SK-N-SH (cell line): ENCODE measurements around the gene CHAF1A. TPM values are rescaled to one million over a fixed set of nuclear protein-coding genes. Genes with fewer than 3 reads are reported as not detected.

ENCODE experiments used
- CTCF ChIA-PET: fragments of 300-600, 350-600 bp; formaldehyde crosslinking; extraction: SDS; loops from one replicate; lab custom pipeline; 2021; lab: Yijun Ruan, JAX
- POLR2A ChIA-PET: fragments of 350-600 bp; sonication (Branson Sonifier 250); formaldehyde crosslinking; extraction: SDS; loops from one replicate; lab custom pipeline; 2020; ENCODE audit warnings: antibody characterized with exemption, inconsistent platforms; lab: Yijun Ruan, JAX
- DNase-seq: peaks from one replicate; pipeline ENCODE4 v3.0.0; 2012
- H2AFZ ChIP-seq: fragments of 200-600 bp; sonication (generic); 2 replicates; pipeline ENCODE4 v1.8.1; 2016; ENCODE audit warnings: antibody characterized with exemption, mild to moderate bottlenecking, low read depth
- H3F3A ChIP-seq: fragments of 200-600 bp; sonication (generic); replicated peaks from 2 replicates; pipeline ENCODE3; 2016; ENCODE audit warnings: antibody characterized with exemption, mild to moderate bottlenecking; ENCODE audit not compliant: insufficient read depth
- H3K27ac ChIP-seq, 2 experiments: fragments of 200-500 bp in 1 of 2; fragments of 200-600 bp in 1 of 2; sonication (Bioruptor generic) in 1 of 2; sonication (generic), shearing (Covaris generic) in 1 of 2; 2 replicates each; pipeline versions ENCODE4 v1.5.1 to v1.6.1; 2014 to 2016; ENCODE audit warnings: low read depth in 2 of 2, inconsistent platforms in 1 of 2, low read length in 1 of 2, mild to moderate bottlenecking in 1 of 2, mixed read lengths in 1 of 2
- H3K27me3 ChIP-seq: fragments of 200-600 bp; sonication (generic), shearing (Covaris generic); 2 replicates; pipeline ENCODE4 v1.6.1; 2016; ENCODE audit warnings: mixed run types; ENCODE audit not compliant: insufficient read depth
- H3K36me3 ChIP-seq, 2 experiments: fragments of 200-500 bp in 1 of 2; fragments of 200-600 bp in 1 of 2; sonication (Bioruptor generic) in 1 of 2; sonication (generic) in 1 of 2; replicated peaks in 1 of 2; 2 replicates each; pipeline versions ENCODE3 to v1.5.1; 2014 to 2016; ENCODE audit warnings: low read length in 1 of 2, mild to moderate bottlenecking in 1 of 2; ENCODE audit not compliant: insufficient read depth in 2 of 2, control insufficient read depth in 1 of 2
- H3K4me1 ChIP-seq, 2 experiments: fragments of 200-500 bp in 1 of 2; fragments of 200-600 bp in 1 of 2; sonication (Bioruptor generic) in 1 of 2; sonication (generic), shearing (Covaris generic) in 1 of 2; 2 replicates each; pipeline versions ENCODE4 v1.5.1 to v1.6.1; 2014 to 2016; ENCODE audit warnings: low read depth in 1 of 2, low read length in 1 of 2, mixed run types in 1 of 2; ENCODE audit not compliant: insufficient read depth in 2 of 2, control insufficient read depth in 1 of 2
- H3K4me2 ChIP-seq: fragments of 200-600 bp; sonication (generic), shearing (Covaris generic); 2 replicates; pipeline ENCODE4 v1.6.1; 2017; ENCODE audit warnings: mixed run types
- H3K4me3 ChIP-seq, 2 experiments: fragments of 200-500 bp in 1 of 2; fragments of 200-600 bp in 1 of 2; sonication (Bioruptor generic) in 1 of 2; sonication (generic), shearing (Covaris generic) in 1 of 2; 2 replicates each; pipeline versions ENCODE4 v1.5.1 to v1.8.1; 2014 to 2016; ENCODE audit warnings: low read depth in 2 of 2, inconsistent platforms in 1 of 2, low read length in 1 of 2, mild to moderate bottlenecking in 1 of 2, mixed read lengths in 1 of 2, moderate library complexity in 1 of 2
- H3K79me2 ChIP-seq: fragments of 200-600 bp; sonication (generic); 2 replicates; pipeline ENCODE4 v1.8.1; 2017; ENCODE audit warnings: mild to moderate bottlenecking; ENCODE audit not compliant: insufficient read depth
- H3K9ac ChIP-seq: fragments of 200-600 bp; sonication (generic); 2 replicates; pipeline ENCODE4 v1.6.1; 2017; ENCODE audit warnings: mixed run types
- H3K9me2 ChIP-seq: fragments of 200-600 bp; sonication (generic); 2 replicates; pipeline ENCODE4 v1.6.1; 2017; ENCODE audit warnings: mixed run types
- H3K9me3 ChIP-seq: fragments of 200-600 bp; sonication (generic); 2 replicates; pipeline ENCODE4 v1.6.1; 2017; ENCODE audit warnings: mixed run types, mild to moderate bottlenecking, moderate library complexity
- H4K20me1 ChIP-seq: fragments of 200-600 bp; sonication (generic); 2 replicates; pipeline ENCODE4 v1.6.1; 2017; ENCODE audit warnings: mild to moderate bottlenecking, mixed run types; ENCODE audit not compliant: insufficient read depth
- CHD2 ChIP-seq: fragments of 150-350 bp; IDR thresholded peaks from 2 replicates; pipeline ENCODE4 v1.6.1; 2018; ENCODE audit warnings: low read length; ENCODE audit not compliant: partially characterized antibody
- GATA2 ChIP-seq: sonication (generic); formaldehyde crosslinking; IDR thresholded peaks from 2 replicates; pipeline ENCODE4 v1.5.0; 2020; ENCODE audit warnings: mild to moderate bottlenecking, missing genetic modification reagents
- MAX ChIP-seq: IDR thresholded peaks from 2 replicates; pipeline ENCODE4 v1.4.0; 2012; ENCODE audit warnings: low read depth
- NRF1 ChIP-seq: IDR thresholded peaks from 2 replicates; pipeline ENCODE4 v1.6.1; 2012; ENCODE audit warnings: low read depth, mild to moderate bottlenecking, low read length
- RAD21 ChIP-seq: IDR thresholded peaks from 2 replicates; pipeline ENCODE4 v1.6.1; 2012; ENCODE audit warnings: mild to moderate bottlenecking, low read length
- RCOR1 ChIP-seq: fragments of 150-350 bp; IDR thresholded peaks from 2 replicates; pipeline ENCODE4 v1.6.1; 2017; ENCODE audit warnings: antibody characterized with exemption, low read length
- REST ChIP-seq: IDR thresholded peaks from 2 replicates; pipeline ENCODE4 v1.6.1; 2012; ENCODE audit warnings: mild to moderate bottlenecking, low read depth, low read length, moderate library complexity
- RFX5 ChIP-seq: IDR thresholded peaks from 2 replicates; pipeline ENCODE4 v1.6.1; 2012; ENCODE audit warnings: mild to moderate bottlenecking, improper control_type of control experiment, low read length
- SIN3A ChIP-seq: IDR thresholded peaks from 2 replicates; pipeline ENCODE4 v1.6.1; 2012; ENCODE audit warnings: low read depth, mild to moderate bottlenecking, low read length, moderate library complexity, borderline replicate concordance
- SMC3 ChIP-seq: IDR thresholded peaks from 2 replicates; pipeline ENCODE4 v1.6.1; 2012; ENCODE audit warnings: low read depth, low read length, improper control_type of control experiment
- TAF1 ChIP-seq: IDR thresholded peaks from 2 replicates; pipeline ENCODE4 v1.6.1; 2012; ENCODE audit warnings: low read depth, mild to moderate bottlenecking, low read length, moderate library complexity, borderline replicate concordance
- TCF12 ChIP-seq: IDR thresholded peaks from 2 replicates; pipeline ENCODE4 v1.4.0; 2012
- TEAD4 ChIP-seq: IDR thresholded peaks from 2 replicates; pipeline ENCODE4 v1.4.0; 2012; ENCODE audit warnings: mild to moderate bottlenecking, borderline replicate concordance; ENCODE audit not compliant: insufficient read depth
- USF1 ChIP-seq: IDR thresholded peaks from 2 replicates; pipeline ENCODE4 v1.4.0; 2012; ENCODE audit warnings: low read depth, borderline replicate concordance
- YY1 ChIP-seq: IDR thresholded peaks from 2 replicates; pipeline ENCODE4 v1.4.0; 2012; ENCODE audit warnings: low read depth, mild to moderate bottlenecking
- WGBS: methylation state at CpG from one replicate; pipeline ENCODE4 v1.1.6; 2017; ENCODE audit warnings: low lambda C conversion rate; 5-methylcytosine and 5-hydroxymethylcytosine counted together
- polyA plus RNA-seq, 3 experiments: library from polyadenylated mRNA; depleted of rRNA; stranded (reverse); fragments of >200 nt; gene quantifications; 2 replicates each; pipeline ENCODE4 v1.2.3, GENCODE V29; 2012
- TF ChIP-seq, protein P1 (sequence below): fragments of 150-350 bp; IDR thresholded peaks from 2 replicates; pipeline ENCODE4 v1.6.1; 2016; ENCODE audit warnings: mild to moderate bottlenecking, low read depth, low read length
- TF ChIP-seq, protein P2 (sequence below): IDR thresholded peaks from 2 replicates; pipeline ENCODE4 v1.4.0; 2012; ENCODE audit warnings: low read depth, borderline replicate concordance

CHAF1A gene
- polyA plus RNA-seq, 1 of the 3 experiments (the other 2 are of a cell fraction), result 18.0 TPM

DNA sequence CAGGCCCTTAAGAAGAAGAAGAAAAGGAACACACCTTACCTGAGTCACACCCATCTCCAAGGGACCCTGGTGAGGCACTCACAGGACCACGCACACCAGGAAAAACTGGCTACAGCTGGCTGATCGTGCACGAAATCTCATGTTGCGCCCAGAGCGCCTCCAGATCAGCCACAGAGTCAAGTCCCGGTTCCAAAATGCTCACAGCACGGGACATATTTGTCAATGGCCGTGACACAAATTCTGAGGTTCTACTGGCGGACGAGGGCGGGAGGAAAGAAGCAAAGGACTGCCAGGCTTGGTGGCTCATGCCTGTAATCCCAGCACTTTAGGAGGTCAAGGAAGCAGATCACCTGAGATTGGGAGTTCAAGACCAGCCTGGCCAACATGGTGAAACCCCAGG is 23.6 kb upstream of the CHAF1A start:
- CTCF ChIA-PET, result interaction anchor here (1.1 kb wide), 1 partner anchor 8 kb away, joined by 4 read pairs; no protein-coding TSS in a partner anchor

DNA sequence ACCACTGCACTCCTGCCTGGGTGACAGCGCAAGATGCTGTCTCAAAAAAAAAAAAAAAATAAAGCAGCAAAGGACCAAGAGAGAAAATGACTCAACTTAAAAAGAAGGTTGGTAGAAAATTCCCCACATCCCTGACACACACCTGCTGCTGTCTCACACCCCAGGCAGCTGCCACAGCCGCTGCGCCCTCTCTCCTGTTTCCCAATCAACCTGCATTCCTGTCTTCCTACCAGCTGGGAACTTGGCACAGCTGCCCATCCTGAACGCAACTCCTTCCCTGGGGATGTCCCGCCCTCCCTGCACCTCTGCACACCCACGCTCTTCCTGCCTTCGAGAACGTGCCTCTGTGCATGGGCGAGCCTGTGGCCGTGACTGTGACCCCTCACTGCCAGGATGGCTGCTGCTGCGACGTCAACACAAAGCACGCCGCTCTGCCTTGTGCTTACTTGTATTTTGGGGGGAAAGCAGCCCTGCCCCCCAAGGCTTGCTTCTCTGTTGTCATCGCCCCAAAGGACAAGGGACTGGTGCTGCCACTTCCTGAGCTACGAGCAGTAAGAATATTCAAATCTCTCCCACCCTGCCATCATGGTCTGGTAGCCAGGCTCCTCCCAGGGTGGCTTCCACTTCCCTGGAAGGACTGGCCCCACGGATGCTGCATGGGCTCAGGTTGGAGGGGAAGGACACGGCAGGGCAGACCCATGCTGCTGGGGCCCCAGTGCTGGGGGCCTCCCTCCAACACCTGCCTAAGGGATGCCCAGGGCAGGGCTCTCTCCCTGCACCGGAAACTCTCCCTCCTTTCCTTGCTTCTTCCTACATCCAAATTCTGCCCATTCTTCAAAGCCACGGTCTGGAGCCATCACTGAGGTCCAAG is 22.8 kb upstream of the CHAF1A start:
- H3K9me3 ChIP-seq, result no peaks in the 10 kb centered on the region
- DNase-seq, result peak; percentile 18
- no peaks in the 10 kb centered on the region for H3K27me3 ChIP-seq
- whole genome bisulfite sequencing, result 79% methylated on average over 19 of the region's 20 CpGs
- peaks cover 87% of the 10 kb centered on the region for H3K79me2 ChIP-seq
- POLR2A ChIA-PET, result no interaction called here
- H3K9ac ChIP-seq, result no peak overlapping the region
- peaks cover 65% of the 10 kb centered on the region for H4K20me1 ChIP-seq
- TF ChIP-seq, protein P1, sequence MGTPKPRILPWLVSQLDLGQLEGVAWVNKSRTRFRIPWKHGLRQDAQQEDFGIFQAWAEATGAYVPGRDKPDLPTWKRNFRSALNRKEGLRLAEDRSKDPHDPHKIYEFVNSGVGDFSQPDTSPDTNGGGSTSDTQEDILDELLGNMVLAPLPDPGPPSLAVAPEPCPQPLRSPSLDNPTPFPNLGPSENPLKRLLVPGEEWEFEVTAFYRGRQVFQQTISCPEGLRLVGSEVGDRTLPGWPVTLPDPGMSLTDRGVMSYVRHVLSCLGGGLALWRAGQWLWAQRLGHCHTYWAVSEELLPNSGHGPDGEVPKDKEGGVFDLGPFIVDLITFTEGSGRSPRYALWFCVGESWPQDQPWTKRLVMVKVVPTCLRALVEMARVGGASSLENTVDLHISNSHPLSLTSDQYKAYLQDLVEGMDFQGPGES, result no peak
- TF ChIP-seq REST (no peak), TCF12 (no peak), TAF1 (no peak), USF1 (no peak), TEAD4 (no peak), SIN3A (no peak), SMC3 (no peak), RAD21 (no peak), NRF1 (no peak), RFX5 (no peak), MAX (no peak), CHD2 (no peak), YY1 (no peak), RCOR1 (no peak), GATA2 (CRISPR knock-in tag) (no peak)
- TF ChIP-seq, protein P2, sequence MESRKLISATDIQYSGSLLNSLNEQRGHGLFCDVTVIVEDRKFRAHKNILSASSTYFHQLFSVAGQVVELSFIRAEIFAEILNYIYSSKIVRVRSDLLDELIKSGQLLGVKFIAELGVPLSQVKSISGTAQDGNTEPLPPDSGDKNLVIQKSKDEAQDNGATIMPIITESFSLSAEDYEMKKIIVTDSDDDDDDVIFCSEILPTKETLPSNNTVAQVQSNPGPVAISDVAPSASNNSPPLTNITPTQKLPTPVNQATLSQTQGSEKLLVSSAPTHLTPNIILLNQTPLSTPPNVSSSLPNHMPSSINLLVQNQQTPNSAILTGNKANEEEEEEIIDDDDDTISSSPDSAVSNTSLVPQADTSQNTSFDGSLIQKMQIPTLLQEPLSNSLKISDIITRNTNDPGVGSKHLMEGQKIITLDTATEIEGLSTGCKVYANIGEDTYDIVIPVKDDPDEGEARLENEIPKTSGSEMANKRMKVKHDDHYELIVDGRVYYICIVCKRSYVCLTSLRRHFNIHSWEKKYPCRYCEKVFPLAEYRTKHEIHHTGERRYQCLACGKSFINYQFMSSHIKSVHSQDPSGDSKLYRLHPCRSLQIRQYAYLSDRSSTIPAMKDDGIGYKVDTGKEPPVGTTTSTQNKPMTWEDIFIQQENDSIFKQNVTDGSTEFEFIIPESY, result no peak
- TF ChIP-seq, all 33 proteins: peak for 0
- Histone ChIP-seq H3K9me2 (no peaks in the 10 kb centered on the region), H3K36me3 (peaks cover 0 to 5% of the 10 kb centered on the region in 2 experiments), H2AFZ (no peak overlapping the region), H3K4me2 (no peak overlapping the region), H3K4me1 (peaks cover 27 to 38% of the 10 kb centered on the region in 2 experiments), H3K27ac (no peak overlapping the region), H3F3A (peaks cover 12% of the 10 kb centered on the region), H3K4me3 (no peak overlapping the region)
- CTCF ChIA-PET, result interaction anchor here (1.1 kb wide), 1 partner anchor 9 kb away, joined by 4 read pairs; no protein-coding TSS in a partner anchor

More for the DNA sequence above, 23.6 kb upstream of the CHAF1A start:
- POLR2A ChIA-PET, result no interaction called here
- WGBS, result 94% methylated on average over 11 of the region's 11 CpGs
- no peak overlapping the region for H3K9ac ChIP-seq
- no peak overlapping the region for H3K27ac ChIP-seq
- H3K27me3 ChIP-seq, result no peaks in the 10 kb centered on the region
- peaks cover 33 to 46% of the 10 kb centered on the region in 2 experiments for H3K4me1 ChIP-seq
- no peak overlapping the region for H2AFZ ChIP-seq
- no peaks in the 10 kb centered on the region for H3K36me3 ChIP-seq
- H3K4me2 ChIP-seq, result no peak overlapping the region
- peaks cover 87% of the 10 kb centered on the region for H3K79me2 ChIP-seq
- DNase-seq, result no peak
- peaks cover 58% of the 10 kb centered on the region for H4K20me1 ChIP-seq
- no peak overlapping the region for H3K4me3 ChIP-seq
- peaks cover 12% of the 10 kb centered on the region for H3F3A ChIP-seq
- H3K9me3 ChIP-seq, result no peaks in the 10 kb centered on the region
- TF ChIP-seq NRF1, result no peak
- no peaks in the 10 kb centered on the region for H3K9me2 ChIP-seq
